HG02943 (cell line): ENCODE measurements around the gene ABCB8.
"Not testable (repeated sequence)": the region's sequence is repeated elsewhere in the genome, so short reads cannot be mapped to it uniquely, and the experiment has no call there.

Source experiments
- ATAC-seq: cut with Tn5 transposase; IDR thresholded peaks from one replicate; pipeline ENCODE4 v1.9.1; 2021; ENCODE audit warnings: mild to moderate bottlenecking, low read depth, moderate library complexity; ENCODE audit not compliant: unreplicated experiment

The ABCB8 gene

GRCh38 chr7:151032936-151033863, 5.0 kb downstream of the ABCB8 start:
- ATAC-seq = no peak

- no peak for ATAC-seq
Measured at GRCh38 chr7:151033864-151034249, 5.6 kb downstream of the ABCB8 start.

- no peak for ATAC-seq
Measured at GRCh38 chr7:151034312-151035025, 6.2 kb downstream of the ABCB8 start.

- no peak for ATAC-seq
Measured at GRCh38 chr7:151035026-151035717, 6.9 kb downstream of the ABCB8 start.

GRCh38 chr7:151035902-151036301, 7.7 kb downstream of the ABCB8 start:
- ATAC-seq = no peak

- no peak for ATAC-seq
Measured at GRCh38 chr7:151038951-151039849, 10.9 kb downstream of the ABCB8 start.

GRCh38 chr7:151039850-151040548, 11.7 kb downstream of the ABCB8 start:
- no peak for ATAC-seq

GRCh38 chr7:151040616-151041375, 12.5 kb downstream of the ABCB8 start:
- ATAC-seq = no peak

- not testable (repeated sequence) for ATAC-seq
Measured at GRCh38 chr7:151043449-151043848, 15.2 kb downstream of the ABCB8 start.

- ATAC-seq = no peak
Measured at GRCh38 chr7:151043959-151044358, 15.7 kb downstream of the ABCB8 start.

GRCh38 chr7:151045262-151045661, 17.0 kb downstream of the ABCB8 start:
- ATAC-seq = no peak

- no peak for ATAC-seq
Measured at GRCh38 chr7:151045967-151046366, 17.7 kb downstream of the ABCB8 start.

GRCh38 chr7:151046603-151047573, 18.6 kb downstream of the ABCB8 start:
- no peak for ATAC-seq

- ATAC-seq = no peak
Measured at GRCh38 chr7:151047976-151048815, 19.9 kb downstream of the ABCB8 start, which contains the start of gene ASIC3. TSS of gene ASIC3 (plus strand) at chr7:151048531. CDS start at chr7:151048886, 355 bp downstream.

GRCh38 chr7:151048911-151049463, 20.7 kb downstream of the ABCB8 start:
- no peak for ATAC-seq

GRCh38 chr7:151051108-151051507, 22.9 kb downstream of the ABCB8 start:
- ATAC-seq = no peak
